Measurements from ENCODE around the gene CHST3.

- TF ChIP-seq CTCF (IDR thresholded peaks at IDR 0.05; ENCODE audit: poor library complexity, severe bottlenecking), result no peak
- no peak for TF ChIP-seq EP300 (conservative IDR thresholded peaks at IDR 0.05; ENCODE audit: poor library complexity, severe bottlenecking)
- peak; percentile 35 for TF ChIP-seq POLR2AphosphoS5 (IDR thresholded peaks at IDR 0.05)
- no peak for TF ChIP-seq EZH2 (IDR thresholded peaks at IDR 0.05; ENCODE audit: borderline replicate concordance, insufficient read depth, low read length, poor library complexity, severe bottlenecking)
- peak; percentile 21 for TF ChIP-seq MXI1 (conservative IDR thresholded peaks at IDR 0.05; ENCODE audit: poor library complexity, severe bottlenecking)
- no peak for TF ChIP-seq TAF1 (IDR thresholded peaks at IDR 0.05; ENCODE audit: low read depth)
- TF ChIP-seq RAD21 (conservative IDR thresholded peaks at IDR 0.05), result no peak
- peak; percentile 46 for TF ChIP-seq REST (IDR thresholded peaks at IDR 0.05; ENCODE audit: borderline replicate concordance)
Measured at GRCh38 chr10:71964743-71965515, 734 bp downstream of the CHST3 start.
